GM19467 (cell line): Measurements from ENCODE around the gene NKAIN2.
"Not testable (repeated sequence)": the region's sequence is repeated elsewhere in the genome, so short reads cannot be mapped to it uniquely, and the experiment has no call there.

ENCODE experiments used
- ATAC-seq: cut with Tn5 transposase; IDR thresholded peaks from one replicate; pipeline ENCODE4 v1.9.1; 2021; ENCODE audit warnings: mild to moderate bottlenecking, moderate library complexity; ENCODE audit not compliant: unreplicated experiment

Gene NKAIN2

GRCh38 chr6:124737804-124738203 lies 934.1 kb downstream of the NKAIN2 start:
- not testable (repeated sequence) for ATAC-seq

- no peak for ATAC-seq
These were observed 934.8 kb downstream of the NKAIN2 start for GRCh38 chr6:124738482-124738881.

GRCh38 chr6:124741341-124741740 lies 937.7 kb downstream of the NKAIN2 start:
- ATAC-seq = no peak

GRCh38 chr6:124742971-124743370 lies 939.3 kb downstream of the NKAIN2 start:
- ATAC-seq = no peak

DNA sequence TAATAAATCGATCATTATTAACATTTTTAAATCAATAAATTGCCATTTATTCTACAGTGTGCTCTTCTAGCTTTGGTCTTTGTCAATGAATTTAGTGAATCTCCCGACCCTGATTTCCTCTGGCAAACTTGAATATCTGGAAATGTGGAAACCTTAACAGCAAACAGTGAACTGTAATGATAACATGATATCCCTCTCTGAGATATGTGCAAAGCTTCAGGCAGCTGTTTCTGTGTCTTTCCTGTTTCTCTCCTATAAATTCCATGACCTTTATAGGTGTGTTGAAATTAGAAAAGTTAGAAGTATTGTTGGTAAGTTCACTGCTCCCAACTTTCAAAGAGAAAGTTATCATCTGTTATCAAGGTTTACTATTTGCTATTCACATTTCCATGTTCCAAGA lies 939.8 kb downstream of the NKAIN2 start:
- ATAC-seq = no peak

DNA sequence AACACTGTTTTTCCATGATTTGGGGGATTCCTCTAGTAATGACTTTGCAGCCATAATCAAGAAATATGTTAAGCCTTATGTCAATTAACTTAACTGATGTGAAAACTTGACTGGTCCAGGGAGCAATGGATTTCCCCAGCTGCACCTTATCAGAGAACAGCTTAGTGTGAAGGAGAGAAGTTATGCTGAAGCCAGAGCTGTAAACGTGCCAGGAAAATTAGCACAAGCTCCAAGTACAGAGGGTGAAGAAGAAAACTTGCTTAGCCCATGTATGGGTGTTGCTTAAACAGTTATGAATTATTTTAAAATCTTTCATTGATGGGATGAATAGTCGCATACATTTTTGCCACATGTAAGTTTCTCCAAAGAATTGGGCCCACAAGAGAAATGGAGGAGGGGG lies 943.7 kb downstream of the NKAIN2 start:
- no peak for ATAC-seq

DNA sequence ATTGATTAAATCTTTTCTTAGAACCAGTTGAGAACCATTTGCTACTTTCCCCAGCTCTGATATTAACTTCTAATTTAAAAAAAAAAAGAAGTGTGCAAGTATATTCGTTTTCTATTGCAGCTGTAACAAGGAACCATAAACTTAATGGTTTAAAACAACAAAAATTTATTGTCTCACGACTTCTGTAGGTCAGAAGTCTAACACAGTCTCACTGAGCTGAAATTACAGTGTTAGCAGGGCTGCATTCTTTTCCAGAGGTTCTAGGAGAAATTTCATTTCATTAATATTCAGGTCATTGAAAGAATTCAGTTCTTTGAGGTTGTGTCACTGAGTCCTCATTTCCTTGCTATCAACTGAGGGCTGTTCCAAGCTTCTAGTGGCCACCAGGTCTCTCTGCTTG lies 945.1 kb downstream of the NKAIN2 start:
- ATAC-seq = no peak

DNA sequence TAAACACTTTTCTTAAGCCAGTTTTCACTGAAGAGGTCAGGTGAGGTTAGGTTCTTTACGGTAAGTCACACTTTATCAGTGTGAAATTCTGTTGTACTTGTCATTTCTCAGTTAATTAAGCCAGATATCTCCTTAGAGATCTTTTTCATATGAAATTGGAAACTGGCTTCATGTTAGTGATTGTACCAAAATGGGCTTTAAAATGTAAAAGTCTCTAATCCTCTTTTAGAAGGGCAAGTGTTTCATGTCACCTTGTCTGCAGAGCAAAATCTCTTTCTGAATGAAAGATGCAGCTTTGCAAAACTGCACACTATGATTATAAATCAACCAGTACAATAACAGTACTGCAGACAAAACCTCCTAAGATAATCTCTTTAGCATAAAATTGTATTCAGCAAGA lies 949.3 kb downstream of the NKAIN2 start:
- no peak for ATAC-seq

GRCh38 chr6:124753562-124754105 lies 950.0 kb downstream of the NKAIN2 start:
- no peak for ATAC-seq

DNA sequence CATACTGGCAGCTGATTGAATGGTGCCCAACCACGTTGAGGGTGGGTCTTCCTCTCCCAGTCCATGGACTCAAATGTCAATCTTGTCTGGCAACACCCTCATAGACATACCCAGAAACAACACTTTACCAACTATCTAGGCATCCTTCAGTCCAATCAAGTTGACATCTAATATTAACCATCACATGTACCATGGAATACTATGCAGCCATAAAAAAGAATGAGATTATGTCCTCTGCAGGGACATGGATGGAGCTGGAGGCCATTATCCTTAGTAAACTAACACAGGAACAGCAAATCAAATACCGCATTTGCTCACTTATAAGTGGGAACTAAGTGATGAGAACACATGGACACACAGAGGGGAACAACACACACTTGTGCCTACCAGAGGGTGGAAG lies 951.7 kb downstream of the NKAIN2 start:
- ATAC-seq = no peak

DNA sequence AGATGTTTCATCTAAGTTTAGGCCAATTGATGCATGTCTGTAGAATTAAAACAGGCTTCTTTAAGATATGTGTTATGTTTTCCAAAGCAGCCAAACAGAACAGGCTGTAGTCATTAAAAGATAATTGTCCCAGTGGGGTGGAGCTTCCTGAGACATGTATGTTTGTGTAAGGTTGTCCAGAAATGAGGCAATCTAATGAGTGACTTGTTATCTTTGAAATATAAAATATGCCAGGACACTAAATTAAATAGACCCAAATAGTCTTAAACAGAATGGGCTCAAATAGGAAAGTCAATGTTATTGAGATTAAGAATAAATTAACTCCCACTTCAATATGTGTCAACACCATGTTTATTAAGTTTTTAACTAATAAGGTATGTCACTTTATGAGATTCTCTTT lies 953.9 kb downstream of the NKAIN2 start:
- no peak for ATAC-seq

DNA sequence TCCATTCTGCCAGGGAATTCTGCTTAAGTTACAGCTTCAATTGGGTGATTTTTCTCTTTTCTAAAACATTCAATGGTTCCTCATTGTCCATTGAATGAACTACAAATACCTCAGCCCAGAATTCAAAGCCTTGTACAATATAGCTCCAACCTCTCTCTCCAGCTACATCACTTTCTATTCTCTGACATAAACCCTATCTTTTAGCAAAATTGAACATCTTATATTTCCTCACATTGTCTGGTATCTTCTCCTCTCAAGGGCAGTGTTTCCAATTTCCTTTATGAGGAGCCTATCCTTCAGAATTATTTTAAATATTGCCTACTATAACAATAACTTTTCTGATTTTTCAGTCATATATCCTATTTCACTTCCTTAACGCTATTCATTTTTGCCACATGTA lies 955.0 kb downstream of the NKAIN2 start:
- no peak for ATAC-seq

GRCh38 chr6:124765280-124765679 lies 961.6 kb downstream of the NKAIN2 start:
- ATAC-seq = no peak

GRCh38 chr6:124768224-124768623 lies 964.6 kb downstream of the NKAIN2 start:
- no peak for ATAC-seq

- no peak for ATAC-seq
These were observed 966.3 kb downstream of the NKAIN2 start for GRCh38 chr6:124769811-124770544.

- ATAC-seq = no peak
These were observed 967.1 kb downstream of the NKAIN2 start for GRCh38 chr6:124770784-124771183.

DNA sequence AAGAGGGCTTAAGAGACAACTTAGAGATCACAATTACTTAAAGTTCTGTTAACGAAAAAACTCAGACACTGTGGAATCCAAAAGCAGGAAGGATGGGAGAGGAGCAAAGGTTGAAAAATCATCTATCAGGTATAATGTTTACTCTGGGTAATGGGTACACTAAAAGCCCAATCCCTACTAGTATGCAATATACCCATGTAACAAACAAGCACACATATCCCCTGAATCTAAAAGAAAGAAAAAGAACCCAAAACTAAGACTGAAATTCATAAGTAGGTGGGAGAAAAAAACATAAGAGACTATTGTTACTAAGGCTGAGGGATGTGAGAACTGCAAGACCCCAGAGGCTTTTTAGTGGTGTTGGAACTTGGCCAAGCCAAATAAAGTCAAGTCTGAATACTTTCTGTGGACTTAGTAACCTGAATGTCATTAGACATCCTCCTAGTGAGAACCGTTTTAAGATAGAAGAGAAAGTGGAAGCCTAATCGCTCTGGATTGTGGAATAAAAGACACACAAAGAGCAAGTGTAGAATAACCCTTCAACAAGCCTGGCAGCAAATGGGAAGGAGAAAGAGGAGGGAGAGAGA lies 969.2 kb downstream of the NKAIN2 start:
- ATAC-seq = no peak

- no peak for ATAC-seq
These were observed 971.5 kb downstream of the NKAIN2 start for GRCh38 chr6:124775121-124775520.

DNA sequence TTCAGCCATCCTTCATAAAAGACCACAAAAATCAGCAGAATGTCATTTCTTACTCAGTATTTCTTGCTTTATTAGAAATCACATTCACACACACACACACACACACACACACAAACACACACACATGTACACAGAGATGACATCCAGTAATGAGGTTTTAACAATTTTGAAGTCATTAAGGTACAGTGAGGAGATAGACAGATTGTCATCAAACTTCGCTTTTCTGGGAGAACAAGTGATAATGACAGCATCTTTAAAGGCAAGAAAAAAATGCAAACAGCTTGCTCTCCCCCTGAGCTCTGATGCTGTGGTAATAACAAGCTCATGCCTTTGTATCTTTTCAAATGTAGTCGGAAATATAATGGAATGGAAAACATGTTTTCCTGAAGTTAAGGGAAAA lies 974.2 kb downstream of the NKAIN2 start:
- ATAC-seq = no peak

DNA sequence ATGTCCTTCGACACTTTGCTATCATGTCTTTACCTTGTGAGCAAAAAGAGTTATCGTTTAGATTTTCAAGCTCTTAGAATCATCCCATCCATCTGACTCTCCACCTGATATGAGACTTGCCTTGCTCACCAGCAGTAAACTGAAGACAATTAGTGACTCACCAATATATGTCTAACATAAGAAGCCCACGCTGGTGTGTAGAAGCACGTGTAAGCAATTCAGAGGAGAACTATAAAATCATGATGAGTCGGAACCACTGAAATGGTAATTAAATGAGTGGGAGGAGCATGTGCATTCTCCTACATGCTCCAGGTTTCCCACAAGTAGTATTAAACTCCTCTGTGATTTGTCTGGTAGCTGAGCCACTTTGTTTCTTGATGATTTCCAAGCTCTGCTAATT lies 977.0 kb downstream of the NKAIN2 start:
- ATAC-seq = no peak

DNA sequence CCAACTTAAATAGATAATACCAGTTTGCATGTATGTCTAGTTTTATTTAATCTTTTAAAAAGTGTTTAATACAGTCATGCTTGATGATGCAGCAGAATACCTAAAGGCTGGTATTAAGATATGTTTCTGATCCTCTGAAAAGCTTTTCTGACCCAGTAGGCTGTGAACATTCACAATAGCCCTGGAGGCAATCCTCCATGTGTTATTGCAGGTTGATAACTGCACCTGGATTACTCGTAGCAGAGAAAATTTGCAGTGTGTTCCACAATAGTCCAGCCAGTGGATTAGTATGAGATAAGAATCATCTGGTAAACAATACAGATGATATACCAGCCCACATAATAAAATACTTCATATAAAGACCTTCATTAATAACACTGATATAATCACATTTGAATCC lies 979.7 kb downstream of the NKAIN2 start:
- ATAC-seq = no peak

- no peak for ATAC-seq
These were observed 987.5 kb downstream of the NKAIN2 start for GRCh38 chr6:124791156-124791555.

GRCh38 chr6:124792386-124792785 lies 988.7 kb downstream of the NKAIN2 start:
- ATAC-seq = no peak
